ENCODE data around the gene CD300LG.

CD300LG gene

GRCh38 chr17:43879723-43880419, 32.9 kb downstream of the CD300LG start:
- TF ChIP-seq, protein P1, sequence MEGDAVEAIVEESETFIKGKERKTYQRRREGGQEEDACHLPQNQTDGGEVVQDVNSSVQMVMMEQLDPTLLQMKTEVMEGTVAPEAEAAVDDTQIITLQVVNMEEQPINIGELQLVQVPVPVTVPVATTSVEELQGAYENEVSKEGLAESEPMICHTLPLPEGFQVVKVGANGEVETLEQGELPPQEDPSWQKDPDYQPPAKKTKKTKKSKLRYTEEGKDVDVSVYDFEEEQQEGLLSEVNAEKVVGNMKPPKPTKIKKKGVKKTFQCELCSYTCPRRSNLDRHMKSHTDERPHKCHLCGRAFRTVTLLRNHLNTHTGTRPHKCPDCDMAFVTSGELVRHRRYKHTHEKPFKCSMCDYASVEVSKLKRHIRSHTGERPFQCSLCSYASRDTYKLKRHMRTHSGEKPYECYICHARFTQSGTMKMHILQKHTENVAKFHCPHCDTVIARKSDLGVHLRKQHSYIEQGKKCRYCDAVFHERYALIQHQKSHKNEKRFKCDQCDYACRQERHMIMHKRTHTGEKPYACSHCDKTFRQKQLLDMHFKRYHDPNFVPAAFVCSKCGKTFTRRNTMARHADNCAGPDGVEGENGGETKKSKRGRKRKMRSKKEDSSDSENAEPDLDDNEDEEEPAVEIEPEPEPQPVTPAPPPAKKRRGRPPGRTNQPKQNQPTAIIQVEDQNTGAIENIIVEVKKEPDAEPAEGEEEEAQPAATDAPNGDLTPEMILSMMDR (conservative IDR thresholded peaks at IDR 0.05; ENCODE audit: low read depth, low read length), result no peak
- no peak overlapping the region for H3K4me3 ChIP-seq (ENCODE audit: low read length)
- DNase-seq (ENCODE audit: low read depth), result no peak

GRCh38 chr17:43880420-43880991, 33.5 kb downstream of the CD300LG start:
- no peak overlapping the region for H3K4me3 ChIP-seq (ENCODE audit: low read length)
- TF ChIP-seq, protein P1 (conservative IDR thresholded peaks at IDR 0.05; ENCODE audit: low read depth, low read length), result peak; percentile 79
- DNase-seq (ENCODE audit: low read depth), result no peak

DNA sequence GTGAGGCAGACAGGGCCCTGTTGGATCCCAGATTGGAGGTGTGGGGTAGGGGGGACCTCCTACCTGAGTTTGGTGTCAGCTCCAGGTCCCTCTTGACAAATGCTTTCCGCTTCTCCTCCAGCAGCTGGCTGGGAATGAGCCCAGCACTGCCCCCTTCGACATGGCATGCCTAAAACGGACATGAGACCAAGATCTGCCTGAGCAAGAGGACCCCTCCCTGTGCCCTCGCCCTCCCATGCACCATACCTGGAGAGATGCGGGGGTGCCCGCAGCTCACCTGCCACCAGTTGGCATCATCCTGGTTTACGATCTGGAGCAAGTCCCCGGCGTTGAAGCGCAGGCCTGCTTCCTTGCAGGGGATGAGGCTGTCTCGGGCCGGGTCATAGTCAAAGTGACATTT, 34.2 kb downstream of the CD300LG start:
- DNase-seq (ENCODE audit: low read depth), result no peak
- TF ChIP-seq, protein P1 (conservative IDR thresholded peaks at IDR 0.05; ENCODE audit: low read depth, low read length), result no peak
- H3K4me3 ChIP-seq (ENCODE audit: low read length), result no peak overlapping the region

- DNase-seq (ENCODE audit: low read depth), result no peak
- TF ChIP-seq, protein P1 (conservative IDR thresholded peaks at IDR 0.05; ENCODE audit: low read depth, low read length), result no peak
- H3K4me3 ChIP-seq (ENCODE audit: low read length), result no peak overlapping the region
These were observed 35.0 kb downstream of the CD300LG start for GRCh38 chr17:43881758-43882505.

DNA sequence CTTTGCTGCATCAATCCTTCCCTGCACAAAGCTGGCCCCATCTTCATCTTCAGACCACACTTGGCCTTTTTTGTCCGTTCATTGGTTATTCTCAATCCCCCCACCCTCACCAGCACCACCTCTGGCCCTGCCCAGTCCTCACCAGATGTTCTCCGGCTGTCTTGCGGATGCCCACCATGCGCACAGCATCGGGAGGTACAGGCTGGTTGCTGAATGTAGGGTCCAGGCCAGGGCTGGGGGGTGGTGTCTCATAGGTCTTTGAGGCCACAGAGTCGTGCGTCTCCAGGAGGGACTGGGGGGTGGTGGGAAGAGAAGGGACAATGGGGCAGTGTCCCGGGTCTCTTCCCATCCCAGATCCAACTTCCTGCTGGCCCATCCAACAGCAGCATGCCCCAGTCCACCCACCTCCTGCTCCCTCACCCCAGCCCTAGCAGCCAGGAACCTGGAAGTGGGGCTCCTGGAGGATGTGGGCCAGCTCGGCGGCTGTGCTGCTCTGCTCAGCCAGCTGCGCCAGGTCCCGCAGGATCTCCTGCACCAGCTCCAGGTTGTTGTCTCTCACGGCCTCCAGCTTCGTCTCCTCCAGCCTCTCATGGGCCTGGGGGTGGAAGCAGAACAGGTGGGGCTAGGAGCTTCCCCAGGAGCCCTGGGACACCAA, 35.9 kb downstream of the CD300LG start:
- DNase-seq (ENCODE audit: low read depth), result no peak
- TF ChIP-seq, protein P1 (conservative IDR thresholded peaks at IDR 0.05; ENCODE audit: low read depth, low read length), result no peak
- H3K4me3 ChIP-seq (ENCODE audit: low read length), result no peak overlapping the region

DNA sequence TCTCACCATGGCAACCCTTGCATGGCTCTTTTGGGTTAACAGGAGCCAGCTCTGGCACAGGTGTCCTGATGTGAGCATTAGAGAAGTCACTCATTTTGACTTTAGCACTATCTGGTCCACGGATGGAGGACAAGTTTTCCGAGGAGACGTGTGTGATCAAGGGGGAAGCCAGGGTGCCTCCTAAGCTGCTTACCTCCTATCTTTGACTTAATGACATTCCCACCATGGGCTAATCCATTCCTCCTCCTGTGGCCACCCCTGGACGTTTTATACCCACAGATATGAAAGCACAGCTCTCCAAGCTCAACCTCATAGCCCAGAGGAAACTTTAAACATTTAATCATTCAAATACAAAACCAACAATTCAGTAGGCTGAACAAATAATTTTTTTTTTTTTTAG, 41.6 kb downstream of the CD300LG start:
- no peak overlapping the region for H3K4me3 ChIP-seq (ENCODE audit: low read length)
- TF ChIP-seq, protein P1 (conservative IDR thresholded peaks at IDR 0.05; ENCODE audit: low read depth, low read length), result no peak
- no peak for DNase-seq (ENCODE audit: low read depth)

Measured in retinal pigment epithelial cell (primary cell).